Activated CD4-positive, alpha-beta T cell treated with anti-CD3 and anti-CD28 coated beads, Interleukin-2, amount 50 U/mL, for 48 hours (primary cell): ENCODE results near the gene MRPL53.

Source experiments
- DNase-seq, 2 experiments: peaks; one replicate each; pipeline ENCODE4 v3.0.0-alpha.2; 2020

MRPL53 gene

GRCh38 chr2:74472086-74472944 lies at the start of gene MRPL53:
Gene MRPL53 (minus strand): TSS chr2:74472680. CDS start chr2:74472660, 20 bp downstream.
- peak; percentile 97 for DNase-seq

- DNase-seq, result no peak
Measured at GRCh38 chr2:74516650-74517049, 44.2 kb upstream of the MRPL53 start.

GRCh38 chr2:74515981-74516633 lies 43.6 kb upstream of the MRPL53 start:
- peak; percentile 74 to 82 for DNase-seq

- DNase-seq, result no peak
Measured at GRCh38 chr2:74515271-74515980, 42.9 kb upstream of the MRPL53 start.

GRCh38 chr2:74514368-74515270 lies 42.1 kb upstream of the MRPL53 start, which contains the start of gene TLX2:
Gene TLX2 (plus strand): TSS chr2:74514450. CDS start chr2:74514807, 357 bp downstream.
- peak in 1 of 2 experiments; percentile 24 for DNase-seq

- DNase-seq, result peak; percentile 29 to 42
Measured at GRCh38 chr2:74513605-74514367, 41.3 kb upstream of the MRPL53 start.

- DNase-seq, result no peak
Measured at GRCh38 chr2:74512744-74513604, 40.5 kb upstream of the MRPL53 start.

- DNase-seq, result no peak
Measured at GRCh38 chr2:74511104-74511989, 38.9 kb upstream of the MRPL53 start.

- no peak for DNase-seq
Measured at GRCh38 chr2:74510272-74510671, 37.8 kb upstream of the MRPL53 start.

- peak in 1 of 2 experiments; percentile 28 for DNase-seq
Measured at GRCh38 chr2:74507926-74508520, 35.5 kb upstream of the MRPL53 start.

GRCh38 chr2:74507145-74507925 lies 34.9 kb upstream of the MRPL53 start, which contains the start of gene PCGF1:
Gene PCGF1 (minus strand): TSS chr2:74507695. CDS start chr2:74507668, 27 bp downstream.
- peak; percentile 99 to 100 for DNase-seq

- no peak for DNase-seq
Measured at GRCh38 chr2:74505448-74506246, 33.2 kb upstream of the MRPL53 start.

GRCh38 chr2:74504591-74504990 lies 32.1 kb upstream of the MRPL53 start:
- DNase-seq, result no peak

GRCh38 chr2:74503506-74504475 lies 31.3 kb upstream of the MRPL53 start:
- no peak for DNase-seq

GRCh38 chr2:74502720-74503505 lies 30.4 kb upstream of the MRPL53 start:
- DNase-seq, result peak; percentile 59 to 69
